ENCODE results near the gene LMX1B.

LMX1B gene

DNA sequence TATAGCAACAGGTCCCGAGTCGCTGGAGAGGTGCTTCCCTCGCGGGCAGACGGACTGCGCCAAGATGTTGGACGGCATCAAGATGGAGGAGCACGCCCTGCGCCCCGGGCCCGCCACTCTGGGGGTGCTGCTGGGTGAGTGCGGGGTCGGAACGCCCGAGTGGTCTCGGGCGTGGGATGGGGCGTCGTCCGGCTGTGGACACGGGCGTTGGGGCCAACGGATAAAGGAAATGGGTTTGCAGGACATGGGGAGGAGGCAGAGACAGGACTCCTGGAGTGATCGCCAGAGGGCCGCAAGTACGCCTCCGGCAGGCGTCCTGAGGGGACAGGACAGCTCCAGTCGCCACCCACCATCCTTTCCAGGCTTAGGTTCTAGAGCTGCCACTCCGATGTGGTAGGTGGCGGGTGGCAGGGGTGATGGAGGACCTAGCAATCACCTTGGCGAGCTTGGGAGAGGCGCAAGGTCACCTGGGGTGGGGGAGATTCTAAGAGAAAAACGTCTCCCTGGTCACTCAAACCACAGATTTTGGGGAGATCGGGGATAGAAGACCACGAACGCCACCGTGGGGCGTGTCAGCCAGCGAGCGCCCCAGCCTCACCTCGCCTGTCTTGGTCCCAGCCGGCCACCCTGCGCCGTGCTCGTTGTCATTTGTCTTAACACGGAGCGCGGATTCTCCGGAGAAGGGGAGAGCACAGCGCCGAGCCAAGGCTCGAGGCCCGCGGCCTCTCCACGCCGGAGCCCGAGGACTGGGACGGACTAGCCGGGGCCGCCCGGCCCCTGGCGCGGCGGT, 922 bp downstream of the LMX1B start:
- DNase-seq (ENCODE audit: low read depth, low spot score), result no peak
- H3K9ac ChIP-seq (ENCODE audit: insufficient read length), result no peak overlapping the region
- no peaks in the 10 kb centered on the region for H3K36me3 ChIP-seq (ENCODE audit: insufficient read depth, low read length)
- H3K4me3 ChIP-seq, result no peak overlapping the region
- no peaks in the 10 kb centered on the region for H3K9me3 ChIP-seq (ENCODE audit: low read depth, low read length)
- H3K27ac ChIP-seq, result no peak overlapping the region
- TF ChIP-seq EZH2 (IDR thresholded peaks at IDR 0.05) (no peak), POLR2AphosphoS5 (IDR thresholded peaks at IDR 0.05; ENCODE audit: borderline replicate concordance, low read depth, low read length) (no peak), FOXP2 (optimal IDR thresholded peaks at IDR 0.05; ENCODE audit: control extremely low read depth, extremely low read length, insufficient read depth) (no peak)

DNA sequence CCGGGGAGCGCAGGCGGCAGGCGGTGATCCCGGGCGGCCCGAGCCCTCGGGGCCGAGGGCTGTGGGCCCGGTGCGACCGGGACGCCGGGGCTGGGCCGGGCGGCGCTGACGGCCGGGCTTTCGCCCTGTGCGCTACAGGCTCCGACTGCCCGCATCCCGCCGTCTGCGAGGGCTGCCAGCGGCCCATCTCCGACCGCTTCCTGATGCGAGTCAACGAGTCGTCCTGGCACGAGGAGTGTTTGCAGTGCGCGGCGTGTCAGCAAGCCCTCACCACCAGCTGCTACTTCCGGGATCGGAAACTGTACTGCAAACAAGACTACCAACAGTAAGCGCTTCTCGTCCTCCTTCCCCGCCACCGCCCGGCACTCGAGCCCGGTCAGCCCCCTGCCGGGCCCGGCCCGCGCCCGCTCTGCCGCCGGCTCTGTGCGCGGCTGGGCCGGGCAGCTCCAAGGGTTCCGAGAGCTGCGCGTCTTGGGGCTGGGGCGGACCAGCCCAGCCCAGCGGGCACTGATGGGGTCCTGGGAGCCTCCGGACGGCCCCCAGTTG, 1.6 kb downstream of the LMX1B start:
- H3K9me3 ChIP-seq (ENCODE audit: low read depth, low read length), result no peaks in the 10 kb centered on the region
- H3K9ac ChIP-seq (ENCODE audit: insufficient read length), result no peak overlapping the region
- H3K4me3 ChIP-seq, result no peak overlapping the region
- DNase-seq (ENCODE audit: low read depth, low spot score), result no peak
- H3K27ac ChIP-seq, result no peak overlapping the region
- no peak for TF ChIP-seq POLR2AphosphoS5 (IDR thresholded peaks at IDR 0.05; ENCODE audit: borderline replicate concordance, low read depth, low read length)
- TF ChIP-seq FOXP2 (optimal IDR thresholded peaks at IDR 0.05; ENCODE audit: control extremely low read depth, extremely low read length, insufficient read depth), result no peak
- no peak for TF ChIP-seq EZH2 (IDR thresholded peaks at IDR 0.05)
- H3K36me3 ChIP-seq (ENCODE audit: insufficient read depth, low read length), result no peaks in the 10 kb centered on the region

DNA sequence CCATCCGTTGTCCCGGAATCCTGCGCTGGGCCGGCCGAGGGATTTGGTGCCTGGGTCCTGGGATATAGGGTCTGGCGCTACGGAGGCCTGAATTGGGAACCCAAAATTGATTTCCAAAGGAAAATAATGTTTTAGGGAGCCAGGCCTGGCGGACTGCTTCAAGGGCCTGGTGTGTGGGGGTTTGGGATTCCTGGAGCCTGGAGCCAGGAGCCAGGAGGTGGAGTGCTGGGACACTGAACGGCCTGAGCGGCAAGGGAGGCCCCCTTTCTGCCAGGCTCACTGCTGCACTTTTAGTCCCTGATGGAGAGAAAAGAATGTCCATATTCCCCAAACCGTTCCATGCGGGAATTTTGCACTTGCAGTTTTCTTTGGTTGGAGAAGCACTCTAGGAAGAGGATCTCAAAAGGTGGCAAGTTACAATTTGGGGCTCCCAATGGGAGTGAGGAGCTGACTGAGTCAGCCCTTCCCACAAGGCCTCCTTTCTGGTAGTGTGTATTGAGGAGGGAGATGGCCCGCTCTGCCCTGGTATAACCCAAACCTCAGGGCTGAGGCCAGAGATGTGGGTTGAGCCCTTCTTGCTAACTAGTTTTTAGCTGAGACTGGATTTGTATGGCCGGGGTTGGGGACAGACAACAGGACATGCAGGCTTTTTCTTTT, 2.2 kb downstream of the LMX1B start:
- Histone ChIP-seq H3K9me3 (ENCODE audit: low read depth, low read length) (no peaks in the 10 kb centered on the region), H3K27ac (no peak overlapping the region), H3K36me3 (ENCODE audit: insufficient read depth, low read length) (no peaks in the 10 kb centered on the region), H3K9ac (ENCODE audit: insufficient read length) (no peak overlapping the region), H3K4me3 (no peak overlapping the region)
- no peak for DNase-seq (ENCODE audit: low read depth, low spot score)
- TF ChIP-seq FOXP2 (optimal IDR thresholded peaks at IDR 0.05; ENCODE audit: control extremely low read depth, extremely low read length, insufficient read depth) (no peak), EZH2 (IDR thresholded peaks at IDR 0.05) (no peak), POLR2AphosphoS5 (IDR thresholded peaks at IDR 0.05; ENCODE audit: borderline replicate concordance, low read depth, low read length) (no peak)

DNA sequence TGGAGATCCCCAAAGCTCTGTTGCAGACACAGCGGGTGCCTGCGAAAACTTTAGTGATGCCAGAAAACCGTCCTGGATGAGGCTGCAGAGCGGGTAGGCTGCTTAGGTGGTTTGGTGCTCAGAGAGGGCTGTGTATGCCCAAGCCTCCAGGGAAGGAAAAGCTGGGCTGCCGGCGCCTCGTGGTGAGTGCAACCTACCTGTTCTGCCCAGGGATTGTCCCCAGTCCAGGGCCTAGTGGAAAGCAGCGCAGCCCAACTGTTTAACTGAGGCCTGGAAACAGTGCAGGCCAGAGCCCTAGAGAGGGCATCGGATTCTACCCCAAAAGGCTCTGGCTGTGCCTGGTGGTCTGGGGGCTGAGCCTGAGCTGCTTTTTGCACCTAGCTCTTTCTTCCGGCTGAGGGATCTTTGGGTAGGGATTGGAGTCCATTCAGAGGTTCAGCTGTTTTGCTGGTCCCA, 2.8 kb downstream of the LMX1B start:
- Histone ChIP-seq H3K36me3 (ENCODE audit: insufficient read depth, low read length) (no peaks in the 10 kb centered on the region), H3K9ac (ENCODE audit: insufficient read length) (no peak overlapping the region), H3K27ac (no peak overlapping the region), H3K4me3 (no peak overlapping the region), H3K9me3 (ENCODE audit: low read depth, low read length) (no peaks in the 10 kb centered on the region)
- no peak for DNase-seq (ENCODE audit: low read depth, low spot score)
- no peak for TF ChIP-seq POLR2AphosphoS5 (IDR thresholded peaks at IDR 0.05; ENCODE audit: borderline replicate concordance, low read depth, low read length)

DNA sequence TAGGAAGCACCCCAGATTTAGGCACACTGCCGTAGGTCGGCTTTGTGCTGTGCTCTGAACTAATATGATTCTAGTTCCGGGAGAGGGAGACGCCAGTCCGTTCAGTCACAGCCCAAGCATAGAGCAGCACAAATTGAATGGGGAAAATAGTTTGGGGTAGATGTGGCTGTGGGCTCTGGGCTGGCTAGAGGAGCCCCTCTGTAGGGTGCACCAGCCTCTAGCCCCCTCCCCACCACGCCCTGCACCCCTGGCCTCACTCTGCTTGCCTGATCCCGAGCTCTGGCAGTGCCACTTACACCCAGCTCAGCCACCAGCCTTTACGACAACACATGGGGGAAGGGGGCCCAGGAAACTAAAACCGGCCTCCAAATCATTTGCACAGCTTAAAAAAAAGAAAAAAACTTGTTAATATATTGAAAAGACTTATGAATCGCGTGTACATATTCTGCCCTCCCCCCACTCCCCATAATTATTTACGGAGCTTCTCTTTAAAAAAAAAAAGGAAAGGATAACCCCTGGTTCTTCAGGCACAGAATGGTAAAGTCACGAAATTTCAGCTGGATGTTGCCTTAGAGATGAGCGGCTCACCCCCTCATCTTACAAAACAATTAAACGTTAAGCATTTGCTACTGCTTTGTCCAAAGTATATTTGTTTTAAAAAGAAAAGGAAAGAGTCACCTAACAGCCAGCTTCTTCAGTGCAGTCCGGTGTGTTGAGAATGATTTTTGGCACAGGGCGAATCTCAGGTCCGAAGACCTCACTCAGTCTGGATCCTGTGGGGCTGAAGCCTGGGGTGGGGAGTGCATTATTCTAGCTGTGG, 3.5 kb downstream of the LMX1B start:
- H3K9ac ChIP-seq (ENCODE audit: insufficient read length), result no peak overlapping the region

DNA sequence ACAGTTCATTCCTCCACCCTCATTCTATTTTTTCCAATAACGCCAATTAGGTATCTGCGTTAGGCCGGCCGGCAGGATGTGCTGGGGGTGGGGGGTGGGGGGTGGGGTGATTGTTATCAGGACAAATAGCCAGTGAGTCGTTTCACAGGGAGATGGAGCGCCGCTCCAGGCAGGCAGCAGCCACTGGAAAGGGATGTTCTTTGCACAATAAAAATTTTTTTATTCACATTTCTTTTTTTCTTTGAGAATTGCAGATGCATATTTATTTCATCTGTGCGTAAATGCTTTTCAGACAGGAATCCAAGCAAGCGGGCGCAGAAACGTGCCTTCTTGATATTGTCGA, 4.1 kb downstream of the LMX1B start:
- Histone ChIP-seq H3K36me3 (ENCODE audit: insufficient read depth, low read length) (no peaks in the 10 kb centered on the region), H3K27ac (no peak overlapping the region), H3K9me3 (ENCODE audit: low read depth, low read length) (no peaks in the 10 kb centered on the region), H3K9ac (ENCODE audit: insufficient read length) (no peak overlapping the region), H3K4me3 (no peak overlapping the region)
- DNase-seq (ENCODE audit: low read depth, low spot score), result no peak
- TF ChIP-seq EZH2 (IDR thresholded peaks at IDR 0.05) (no peak), FOXP2 (optimal IDR thresholded peaks at IDR 0.05; ENCODE audit: control extremely low read depth, extremely low read length, insufficient read depth) (no peak), POLR2AphosphoS5 (IDR thresholded peaks at IDR 0.05; ENCODE audit: borderline replicate concordance, low read depth, low read length) (no peak)

More for the DNA sequence above, 3.5 kb downstream of the LMX1B start:
- no peaks in the 10 kb centered on the region for H3K9me3 ChIP-seq (ENCODE audit: low read depth, low read length)
- H3K36me3 ChIP-seq (ENCODE audit: insufficient read depth, low read length), result no peaks in the 10 kb centered on the region
- no peak overlapping the region for H3K27ac ChIP-seq
- no peak overlapping the region for H3K4me3 ChIP-seq
- no peak for DNase-seq (ENCODE audit: low read depth, low spot score)
- TF ChIP-seq FOXP2 (optimal IDR thresholded peaks at IDR 0.05; ENCODE audit: control extremely low read depth, extremely low read length, insufficient read depth), result no peak
- TF ChIP-seq POLR2AphosphoS5 (IDR thresholded peaks at IDR 0.05; ENCODE audit: borderline replicate concordance, low read depth, low read length), result no peak
- TF ChIP-seq EZH2 (IDR thresholded peaks at IDR 0.05), result no peak

DNA sequence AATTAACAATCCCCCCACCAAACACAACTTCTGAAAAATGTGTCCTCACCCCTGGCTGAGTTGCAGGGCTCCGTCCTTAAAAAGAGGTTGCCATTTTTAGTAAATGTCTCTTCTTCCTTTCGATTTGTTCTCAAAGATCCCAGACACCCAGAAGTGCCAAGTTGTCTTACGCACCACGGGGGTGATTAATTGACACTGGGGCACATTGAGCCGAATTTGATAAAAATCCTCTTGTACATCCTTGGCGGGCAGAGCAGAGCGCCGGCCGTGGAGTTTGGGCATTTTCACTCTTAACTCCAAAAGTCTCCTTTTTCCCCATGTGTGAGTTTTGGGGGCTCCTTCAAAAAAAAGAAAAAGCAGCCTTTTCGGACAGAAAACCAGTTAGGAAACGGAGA, 4.5 kb downstream of the LMX1B start:
- H3K27ac ChIP-seq, result no peak overlapping the region
- no peak for DNase-seq (ENCODE audit: low read depth, low spot score)
- 0 out of 2 replicates have a peak overlapping the region, but pooled peaks have one; percentile 4 for H3K4me3 ChIP-seq
- no peak for TF ChIP-seq EZH2 (IDR thresholded peaks at IDR 0.05)
- no peak for TF ChIP-seq FOXP2 (optimal IDR thresholded peaks at IDR 0.05; ENCODE audit: control extremely low read depth, extremely low read length, insufficient read depth)
- no peak for TF ChIP-seq POLR2AphosphoS5 (IDR thresholded peaks at IDR 0.05; ENCODE audit: borderline replicate concordance, low read depth, low read length)
- H3K9me3 ChIP-seq (ENCODE audit: low read depth, low read length), result no peaks in the 10 kb centered on the region
- H3K36me3 ChIP-seq (ENCODE audit: insufficient read depth, low read length), result no peaks in the 10 kb centered on the region
- no peak overlapping the region for H3K9ac ChIP-seq (ENCODE audit: insufficient read length)

Data from SK-N-MC (cell line).